ENCODE measurements around the gene ONECUT2. TPM values are rescaled to one million over a fixed set of nuclear protein-coding genes. Genes with fewer than 3 reads are reported as not detected.

ONECUT2 gene
- total and polyA plus RNA-seq, 9 of the 15 experiments (the other 6 are each of a cell fraction or from before 2014, with no cell fraction given) = 0.27 to 2.5 (median 0.83) TPM

GRCh38 chr18:57425096-57425495 lies 10.1 kb upstream of the ONECUT2 start:
- Histone ChIP-seq H3K4me1 (replicated peaks in 1 of 2; ENCODE audit: control insufficient read depth in 2 of 2, insufficient read depth in 2 of 2, low read length in 2 of 2) (peaks cover 0 to 3% of the 10 kb centered on the region in 2 experiments; a peak in 1 of 5 replicates), H3K36me3 (ENCODE audit: control insufficient read depth, insufficient read depth, low read length) (no peaks in the 10 kb centered on the region), H2AFZ (ENCODE audit: low read depth, low read length) (no peak overlapping the region), H3K4me2 (ENCODE audit: insufficient read depth, low read length) (no peak overlapping the region), H3K9ac (ENCODE audit: insufficient read depth in 1 of 2, low read depth in 2 of 2, low read length in 2 of 2) (no peak overlapping the region), H3K9me3 (replicated peaks; ENCODE audit: control insufficient read depth, insufficient read depth, low read depth, low read length) (no peaks in the 10 kb centered on the region), H3K27ac (ENCODE audit: extremely low read depth, low read depth, low read length) (no peak overlapping the region), H3K79me2 (ENCODE audit: control insufficient read depth, insufficient read depth, low read length) (no peaks in the 10 kb centered on the region), H3K4me3 (no peak overlapping the region), H3K27me3 (ENCODE audit: control insufficient read depth in 2 of 2, insufficient read depth in 2 of 2, low read length in 2 of 2) (peaks cover 2 to 20% of the 10 kb centered on the region in 2 experiments; a peak in 2 of 5 replicates), H3K9me1 (ENCODE audit: control insufficient read depth, insufficient read depth, low read length) (no peaks in the 10 kb centered on the region), H4K20me1 (replicated peaks; ENCODE audit: control insufficient read depth, insufficient read depth, low read length) (no peaks in the 10 kb centered on the region)
- DNase-seq (ENCODE audit: extremely low read depth in 1 of 4, low spot score in 3 of 4) (no peak), ATAC-seq (no peak), FAIRE-seq (no peak)
- 0% methylated on average over 4 of the region's 5 CpGs for WGBS (ENCODE audit: insufficient coverage, low coverage, missing lambda C conversion rate)
- CTCF ChIA-PET (ENCODE audit: low intra/inter-chr PET ratio) = no interaction called here
- in situ Hi-C loops (cut with MboI) = no loop called here
- POLR2A ChIA-PET = no interaction called here
- no TSS peak for BruUV-seq (replicated peaks)
- intact Hi-C loops (cut with micrococcal nuclease) = no loop called here
- TF ChIP-seq PRMT5 (CRISPR knock-in tag; IDR thresholded peaks at IDR 0.05) (no peak), E2F8 (IDR thresholded peaks at IDR 0.05; ENCODE audit: low read depth, partially characterized antibody) (no peak), ZNF24 (IDR thresholded peaks at IDR 0.05) (no peak), ELF1 (tag; IDR thresholded peaks at IDR 0.05) (no peak), ZNF133 (CRISPR knock-in tag; IDR thresholded peaks at IDR 0.05) (no peak), ZNF589 (CRISPR knock-in tag; IDR thresholded peaks at IDR 0.05; ENCODE audit: low read depth) (no peak), NBN (IDR thresholded peaks at IDR 0.05; ENCODE audit: low read depth) (no peak), KAT8 (IDR thresholded peaks at IDR 0.05; ENCODE audit: low read depth) (no peak), TAL1 (IDR thresholded peaks at IDR 0.05) (no peak)
- TF ChIP-seq, protein P1, sequence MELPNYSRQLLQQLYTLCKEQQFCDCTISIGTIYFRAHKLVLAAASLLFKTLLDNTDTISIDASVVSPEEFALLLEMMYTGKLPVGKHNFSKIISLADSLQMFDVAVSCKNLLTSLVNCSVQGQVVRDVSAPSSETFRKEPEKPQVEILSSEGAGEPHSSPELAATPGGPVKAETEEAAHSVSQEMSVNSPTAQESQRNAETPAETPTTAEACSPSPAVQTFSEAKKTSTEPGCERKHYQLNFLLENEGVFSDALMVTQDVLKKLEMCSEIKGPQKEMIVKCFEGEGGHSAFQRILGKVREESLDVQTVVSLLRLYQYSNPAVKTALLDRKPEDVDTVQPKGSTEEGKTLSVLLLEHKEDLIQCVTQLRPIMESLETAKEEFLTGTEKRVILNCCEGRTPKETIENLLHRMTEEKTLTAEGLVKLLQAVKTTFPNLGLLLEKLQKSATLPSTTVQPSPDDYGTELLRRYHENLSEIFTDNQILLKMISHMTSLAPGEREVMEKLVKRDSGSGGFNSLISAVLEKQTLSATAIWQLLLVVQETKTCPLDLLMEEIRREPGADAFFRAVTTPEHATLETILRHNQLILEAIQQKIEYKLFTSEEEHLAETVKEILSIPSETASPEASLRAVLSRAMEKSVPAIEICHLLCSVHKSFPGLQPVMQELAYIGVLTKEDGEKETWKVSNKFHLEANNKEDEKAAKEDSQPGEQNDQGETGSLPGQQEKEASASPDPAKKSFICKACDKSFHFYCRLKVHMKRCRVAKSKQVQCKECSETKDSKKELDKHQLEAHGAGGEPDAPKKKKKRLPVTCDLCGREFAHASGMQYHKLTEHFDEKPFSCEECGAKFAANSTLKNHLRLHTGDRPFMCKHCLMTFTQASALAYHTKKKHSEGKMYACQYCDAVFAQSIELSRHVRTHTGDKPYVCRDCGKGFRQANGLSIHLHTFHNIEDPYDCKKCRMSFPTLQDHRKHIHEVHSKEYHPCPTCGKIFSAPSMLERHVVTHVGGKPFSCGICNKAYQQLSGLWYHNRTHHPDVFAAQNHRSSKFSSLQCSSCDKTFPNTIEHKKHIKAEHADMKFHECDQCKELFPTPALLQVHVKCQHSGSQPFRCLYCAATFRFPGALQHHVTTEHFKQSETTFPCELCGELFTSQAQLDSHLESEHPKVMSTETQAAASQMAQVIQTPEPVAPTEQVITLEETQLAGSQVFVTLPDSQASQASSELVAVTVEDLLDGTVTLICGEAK (IDR thresholded peaks at IDR 0.05) = no peak
- TF ChIP-seq, protein P1 (CRISPR knock-in tag; IDR thresholded peaks at IDR 0.05) = no peak
- TF ChIP-seq, protein P2, sequence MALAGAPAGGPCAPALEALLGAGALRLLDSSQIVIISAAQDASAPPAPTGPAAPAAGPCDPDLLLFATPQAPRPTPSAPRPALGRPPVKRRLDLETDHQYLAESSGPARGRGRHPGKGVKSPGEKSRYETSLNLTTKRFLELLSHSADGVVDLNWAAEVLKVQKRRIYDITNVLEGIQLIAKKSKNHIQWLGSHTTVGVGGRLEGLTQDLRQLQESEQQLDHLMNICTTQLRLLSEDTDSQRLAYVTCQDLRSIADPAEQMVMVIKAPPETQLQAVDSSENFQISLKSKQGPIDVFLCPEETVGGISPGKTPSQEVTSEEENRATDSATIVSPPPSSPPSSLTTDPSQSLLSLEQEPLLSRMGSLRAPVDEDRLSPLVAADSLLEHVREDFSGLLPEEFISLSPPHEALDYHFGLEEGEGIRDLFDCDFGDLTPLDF (CRISPR knock-in tag; IDR thresholded peaks at IDR 0.05) = no peak
